Gastroesophageal sphincter (tissue), 3 donors: Measurements from ENCODE around the gene MRPL20.

ENCODE experiments used
- EP300 ChIP-seq: sonication (generic); formaldehyde crosslinking; IDR thresholded peaks from one replicate; pipeline ENCODE4 v1.6.1; 2017; ENCODE audit warnings: antibody characterized with exemption, mild to moderate bottlenecking
- POLR2A ChIP-seq, 2 donors: fragments of 450-650 bp; IDR thresholded peaks; one replicate each; pipeline ENCODE4 v1.6.1; 2017; ENCODE audit warnings: antibody characterized with exemption in 2 of 2, mild to moderate bottlenecking in 2 of 2, moderate library complexity in 1 of 2
- TF ChIP-seq, protein P1 (sequence below), 4 experiments: fragments of 200-600 bp in 2 of 4; fragments of 450-650 bp in 2 of 4; sonication (generic) in 1 of 4; IDR thresholded peaks; one replicate each; pipeline ENCODE4 v1.5.1; 2017 to 2019; ENCODE audit warnings: antibody characterized with exemption in 4 of 4, mild to moderate bottlenecking in 2 of 4, moderate library complexity in 2 of 4

DNA sequence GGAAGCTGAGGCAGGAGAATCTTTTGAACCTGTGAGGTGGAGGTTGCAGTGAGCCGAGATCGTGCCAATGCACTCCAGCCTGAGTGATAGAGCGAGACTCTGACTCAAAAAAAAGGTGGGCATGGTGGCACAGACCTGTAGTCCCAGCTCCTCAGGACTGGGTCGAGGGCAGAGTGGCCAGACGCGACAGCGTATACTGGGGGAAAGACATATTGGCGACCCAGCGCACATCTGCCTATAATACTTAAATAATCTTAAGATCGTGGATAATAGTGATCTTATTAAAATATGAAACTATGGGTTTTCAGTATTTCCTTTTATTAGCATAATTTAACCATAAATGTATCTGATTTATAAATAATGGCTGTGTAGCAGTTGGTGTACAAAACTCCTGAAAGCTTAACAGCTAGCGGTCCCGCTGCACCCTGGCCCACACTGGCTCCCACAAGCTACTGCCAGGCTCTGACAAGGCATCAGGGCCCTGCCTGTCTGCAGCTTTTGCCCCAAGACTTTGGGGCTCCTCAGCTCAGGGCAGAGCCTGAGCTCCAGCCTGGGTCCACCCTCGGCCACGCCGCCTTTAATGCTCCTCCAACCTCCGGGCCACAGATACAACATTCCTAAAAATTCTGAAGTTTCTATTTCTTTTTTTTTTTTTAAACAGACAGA lies 29.4 kb downstream of the MRPL20 start:
- TF ChIP-seq, protein P1, sequence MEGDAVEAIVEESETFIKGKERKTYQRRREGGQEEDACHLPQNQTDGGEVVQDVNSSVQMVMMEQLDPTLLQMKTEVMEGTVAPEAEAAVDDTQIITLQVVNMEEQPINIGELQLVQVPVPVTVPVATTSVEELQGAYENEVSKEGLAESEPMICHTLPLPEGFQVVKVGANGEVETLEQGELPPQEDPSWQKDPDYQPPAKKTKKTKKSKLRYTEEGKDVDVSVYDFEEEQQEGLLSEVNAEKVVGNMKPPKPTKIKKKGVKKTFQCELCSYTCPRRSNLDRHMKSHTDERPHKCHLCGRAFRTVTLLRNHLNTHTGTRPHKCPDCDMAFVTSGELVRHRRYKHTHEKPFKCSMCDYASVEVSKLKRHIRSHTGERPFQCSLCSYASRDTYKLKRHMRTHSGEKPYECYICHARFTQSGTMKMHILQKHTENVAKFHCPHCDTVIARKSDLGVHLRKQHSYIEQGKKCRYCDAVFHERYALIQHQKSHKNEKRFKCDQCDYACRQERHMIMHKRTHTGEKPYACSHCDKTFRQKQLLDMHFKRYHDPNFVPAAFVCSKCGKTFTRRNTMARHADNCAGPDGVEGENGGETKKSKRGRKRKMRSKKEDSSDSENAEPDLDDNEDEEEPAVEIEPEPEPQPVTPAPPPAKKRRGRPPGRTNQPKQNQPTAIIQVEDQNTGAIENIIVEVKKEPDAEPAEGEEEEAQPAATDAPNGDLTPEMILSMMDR (IDR thresholded peaks at IDR 0.05): no peak
- TF ChIP-seq EP300 (no peak), POLR2A (IDR thresholded peaks at IDR 0.05) (no peak)
